IMR-90 (cell line): ENCODE results near the gene PIEZO2. TPM values are rescaled to one million over a fixed set of nuclear protein-coding genes. Genes with fewer than 3 reads are reported as not detected.

ENCODE experiments used
- ATAC-seq: fragments of 200-7000 bp; cut with Tn5 transposase; 2 replicates; pipeline ENCODE4 v1.9.1; 2020; ENCODE audit warnings: low read depth, mild to moderate bottlenecking, moderate library complexity
- BruUV-seq: library from RNA; stranded (reverse); fragments of 400-500 nt; replicated peaks from 2 replicates; lab custom pipeline; 2021; lab: Mats Ljungman, UMichigan
- CTCF ChIA-PET: fragments of 300-600 bp; formaldehyde crosslinking; extraction: SDS; loops from one replicate; lab custom pipeline; 2021; ENCODE audit warnings: antibody characterized with exemption; lab: Yijun Ruan, JAX
- POLR2A ChIA-PET: fragments of 300-600 bp; sonication (Branson Sonifier 250); formaldehyde crosslinking; loops from one replicate; lab custom pipeline; 2022; ENCODE audit warnings: antibody characterized with exemption; ENCODE audit not compliant: unreplicated experiment; lab: Charles Lee
- DNase-seq: peaks from one replicate; pipeline ENCODE4 v3.0.0; 2013
- H2AFZ ChIP-seq: replicated peaks from 2 replicates; pipeline ENCODE3; 2013; ENCODE audit warnings: low read length, mild to moderate bottlenecking; ENCODE audit not compliant: poor library complexity
- H2AK5ac ChIP-seq: 2 replicates; pipeline ENCODE4 v1.6.1; 2013; ENCODE audit warnings: low read depth, low read length, inconsistent platforms
- H2AK9ac ChIP-seq: replicated peaks from 2 replicates; pipeline ENCODE3; 2013; ENCODE audit warnings: mild to moderate bottlenecking, low read depth, low read length, moderate library complexity; ENCODE audit not compliant: poor library complexity
- H2BK120ac ChIP-seq: 2 replicates; pipeline ENCODE4 v1.6.1; 2013; ENCODE audit warnings: low read depth, low read length, inconsistent platforms
- H2BK15ac ChIP-seq: 3 replicates; pipeline ENCODE4 v1.6.1; 2013; ENCODE audit warnings: low read depth, low read length, inconsistent platforms
- H2BK20ac ChIP-seq: 2 replicates; pipeline ENCODE4 v1.6.1; 2013; ENCODE audit warnings: low read depth, mild to moderate bottlenecking, inconsistent platforms, low read length, moderate library complexity
- H2BK5ac ChIP-seq: 2 replicates; pipeline ENCODE4 v1.6.1; 2013; ENCODE audit warnings: mild to moderate bottlenecking, low read depth, low read length, inconsistent platforms; ENCODE audit not compliant: poor library complexity, severe bottlenecking
- H3K14ac ChIP-seq: replicated peaks from 2 replicates; pipeline ENCODE4 v1.6.1; 2013; ENCODE audit warnings: low read depth, low read length, inconsistent platforms
- H3K18ac ChIP-seq: 2 replicates; pipeline ENCODE4 v1.6.1; 2013; ENCODE audit warnings: low read depth, low read length, control low read depth
- H3K23ac ChIP-seq: 2 replicates; pipeline ENCODE4 v1.6.1; 2013; ENCODE audit warnings: low read depth, low read length, inconsistent platforms
- H3K27ac ChIP-seq: 2 replicates; pipeline ENCODE4 v1.5.1; 2013; ENCODE audit warnings: mild to moderate bottlenecking, control low read depth, low read length; ENCODE audit not compliant: insufficient read depth
- H3K27me3 ChIP-seq: 2 replicates; pipeline ENCODE4 v1.6.1; 2013; ENCODE audit warnings: low read length; ENCODE audit not compliant: control insufficient read depth, insufficient read depth
- H3K36me3 ChIP-seq: 2 replicates; pipeline ENCODE4 v1.6.1; 2013; ENCODE audit warnings: low read length, mixed read lengths; ENCODE audit not compliant: control insufficient read depth, insufficient read depth
- H3K4ac ChIP-seq: 2 replicates; pipeline ENCODE4 v1.6.1; 2013; ENCODE audit warnings: low read depth, low read length, inconsistent platforms
- H3K4me1 ChIP-seq: 2 replicates; pipeline ENCODE4 v1.6.1; 2013; ENCODE audit warnings: low read length, mixed read lengths; ENCODE audit not compliant: control insufficient read depth, insufficient read depth
- H3K4me2 ChIP-seq: 2 replicates; pipeline ENCODE4 v1.6.1; 2013; ENCODE audit warnings: low read depth, mild to moderate bottlenecking, control low read depth, low read length, moderate library complexity
- H3K4me3 ChIP-seq: 2 replicates; pipeline ENCODE4 v1.5.1; 2013; ENCODE audit warnings: low read depth, mild to moderate bottlenecking, control low read depth, low read length, moderate library complexity; ENCODE audit not compliant: insufficient read depth
- H3K56ac ChIP-seq: 2 replicates; pipeline ENCODE4 v1.6.1; 2013; ENCODE audit warnings: low read length, inconsistent platforms; ENCODE audit not compliant: insufficient read depth; ENCODE audit errors: extremely low read depth
- H3K79me1 ChIP-seq, 2 experiments: 2 replicates each; pipeline ENCODE4 v1.6.1; 2013; ENCODE audit warnings: low read length in 2 of 2, inconsistent platforms in 1 of 2, low read depth in 1 of 2
- H3K9ac ChIP-seq: 2 replicates; pipeline ENCODE4 v1.6.1; 2013; ENCODE audit warnings: low read depth, low read length, control low read depth
- H3K9me1 ChIP-seq: 2 replicates; pipeline ENCODE4 v1.6.1; 2013; ENCODE audit warnings: low read length, inconsistent platforms; ENCODE audit not compliant: insufficient read depth
- H3K9me3 ChIP-seq: 2 replicates; pipeline ENCODE4 v1.6.1; 2013; ENCODE audit warnings: low read length; ENCODE audit not compliant: control insufficient read depth, insufficient read depth
- H4K20me1 ChIP-seq: 2 replicates; pipeline ENCODE4 v1.6.1; 2013; ENCODE audit warnings: low read length, inconsistent platforms; ENCODE audit not compliant: insufficient read depth
- H4K5ac ChIP-seq: 2 replicates; pipeline ENCODE4 v1.6.1; 2013; ENCODE audit warnings: mild to moderate bottlenecking, low read depth, low read length, control low read depth
- H4K8ac ChIP-seq, 2 experiments: 2 replicates each; pipeline ENCODE4 v1.6.1; 2013; ENCODE audit warnings: low read depth in 2 of 2, low read length in 2 of 2, control low read depth in 1 of 2, inconsistent platforms in 1 of 2
- H4K91ac ChIP-seq: 2 replicates; pipeline ENCODE4 v1.6.1; 2013; ENCODE audit warnings: low read depth, low read length, inconsistent platforms; ENCODE audit not compliant: insufficient read depth
- MXI1 ChIP-seq: IDR thresholded peaks from 2 replicates; pipeline ENCODE4 v1.6.1; 2012; ENCODE audit warnings: low read depth, mild to moderate bottlenecking, low read length, moderate library complexity, borderline replicate concordance
- RFX5 ChIP-seq: IDR thresholded peaks from 2 replicates; pipeline ENCODE4 v1.8.0; 2012; ENCODE audit warnings: low read depth, mild to moderate bottlenecking, low read length, moderate library complexity
- WGBS, 2 experiments: methylation state at CpG; one replicate each; pipeline versions ENCODE4 v1.1.5 to v1.1.7; 2013; ENCODE audit warnings: missing lambda C conversion rate in 2 of 2; ENCODE audit not compliant: insufficient read length in 1 of 2; ENCODE audit errors: extremely low coverage in 2 of 2; 5-methylcytosine and 5-hydroxymethylcytosine counted together
- dilution Hi-C: fragments of 300-500 bp; cut with HindIII; formaldehyde crosslinking; loops from one replicate; pipeline ENCODE4 v1.14.3; 2018; ENCODE audit warnings: low sequenced_read_pairs; ENCODE audit not compliant: unreplicated experiment
- in situ Hi-C: fragments of 300-500 bp; cut with MboI; formaldehyde crosslinking; loops from 3 replicates; pipeline ENCODE4 v1.14.3; 2019; ENCODE audit warnings: low sequenced_read_pairs, inconsistent platforms, mixed read lengths
- intact Hi-C: fragments of 100-400 bp; cut with micrococcal nuclease; formaldehyde crosslinking; loops from 2 replicates; pipeline ENCODE4 v1.10.0; 2022
- polyA plus RNA-seq, 3 experiments: library from polyadenylated mRNA; depleted of rRNA; stranded (reverse); fragments of >200 nt; gene quantifications; 2 replicates each; pipeline ENCODE4 v1.2.3, GENCODE V29; 2012; ENCODE audit warnings: low replicate concordance in 1 of 3
- total RNA-seq: library from RNA; depleted of rRNA; stranded (reverse); fragments of >200 nt; gene quantifications from 2 replicates; pipeline ENCODE4 v1.2.3, GENCODE V29; 2012

PIEZO2 gene
- total and polyA plus RNA-seq, 2 of the 4 experiments (the other 2 are of a cell fraction), result 2.4 to 4.1 TPM

- POLR2A ChIA-PET, result no interaction called here
These were observed 115.9 kb downstream of the PIEZO2 start for GRCh38 chr18:11033503-11033902.

More at GRCh38 chr18:11033503-11033902, 115.9 kb downstream of the PIEZO2 start:
- CTCF ChIA-PET, result interaction anchor here (1.1 kb wide), 1 partner anchor 183 kb away, joined by 3 read pairs; no protein-coding TSS in a partner anchor
- Histone ChIP-seq H3K4ac (no peak overlapping the region), H3K23ac (no peak overlapping the region), H3K9me1 (peaks cover 6% of the 10 kb centered on the region; the same call in 1 of the 2 replicates), H3K14ac (no peak overlapping the region), H3K56ac (no peak overlapping the region), H2AK9ac (no peak overlapping the region), H3K27me3 (no peaks in the 10 kb centered on the region), H3K4me1 (peaks cover 4% of the 10 kb centered on the region; the same call in 1 of the 2 replicates), H3K4me3 (no peak overlapping the region), H4K5ac (no peak overlapping the region), H3K9ac (no peak overlapping the region), H3K79me1 (peaks cover 0 to 5% of the 10 kb centered on the region in 2 experiments; a peak in 1 of 4 replicates), H3K27ac (no peak overlapping the region), H2BK5ac (no peak overlapping the region), H3K4me2 (no peak overlapping the region), H3K9me3 (no peaks in the 10 kb centered on the region), H2AK5ac (no peak overlapping the region), H2BK20ac (no peak overlapping the region), H3K36me3 (no peaks in the 10 kb centered on the region), H4K20me1 (no peaks in the 10 kb centered on the region), H2BK15ac (no peak overlapping the region), H4K8ac (no peak overlapping the region), H3K18ac (no peak overlapping the region), H4K91ac (no peak overlapping the region), H2BK120ac (no peak overlapping the region), H2AFZ (no peak overlapping the region)
- ATAC-seq (no peak), DNase-seq (no peak)
- TF ChIP-seq RFX5 (no peak), MXI1 (no peak)
- in situ Hi-C loops, result no loop called here
- intact Hi-C loops, result no loop called here
- dilution Hi-C loops, result no loop called here
- no CpG with 5 or more reads among the region's 8 CpGs for WGBS, 2 experiments
- no TSS peak for BruUV-seq
